WI38 (cell line): Measurements from ENCODE around the gene PIGW.

Experiments used
- H3K4me3 ChIP-seq: 2 replicates; pipeline ENCODE4 v1.5.1; 2011; ENCODE audit warnings: low read depth, mild to moderate bottlenecking, control low read depth, low read length
- TF ChIP-seq, protein P1 (sequence below): IDR thresholded peaks from 2 replicates; pipeline ENCODE4 v1.5.1; 2012; ENCODE audit warnings: low read depth, mild to moderate bottlenecking, control low read depth, low read length

Gene PIGW

DNA sequence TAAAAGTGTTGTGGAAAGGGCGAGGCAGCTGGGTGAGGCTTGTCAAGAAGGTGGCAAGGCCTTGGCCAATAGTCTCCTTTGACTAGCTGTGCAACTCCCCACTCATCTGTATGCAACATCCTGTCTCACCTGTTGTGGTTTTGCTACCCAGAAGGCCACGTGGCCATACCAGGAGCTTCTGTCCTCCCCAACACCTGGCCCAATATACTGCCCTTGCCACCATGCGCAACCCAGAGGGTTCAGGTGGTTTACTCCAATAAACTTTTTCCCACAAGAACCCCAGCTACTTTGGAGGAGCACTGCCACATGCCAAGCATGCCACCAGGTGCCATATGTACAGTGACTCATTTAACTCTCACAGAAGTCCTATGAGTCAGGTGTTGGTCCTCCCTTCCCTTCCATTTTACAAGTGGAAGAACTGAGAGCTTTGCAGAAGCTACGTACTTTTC is 10.3 kb upstream of the PIGW start:
- TF ChIP-seq, protein P1, sequence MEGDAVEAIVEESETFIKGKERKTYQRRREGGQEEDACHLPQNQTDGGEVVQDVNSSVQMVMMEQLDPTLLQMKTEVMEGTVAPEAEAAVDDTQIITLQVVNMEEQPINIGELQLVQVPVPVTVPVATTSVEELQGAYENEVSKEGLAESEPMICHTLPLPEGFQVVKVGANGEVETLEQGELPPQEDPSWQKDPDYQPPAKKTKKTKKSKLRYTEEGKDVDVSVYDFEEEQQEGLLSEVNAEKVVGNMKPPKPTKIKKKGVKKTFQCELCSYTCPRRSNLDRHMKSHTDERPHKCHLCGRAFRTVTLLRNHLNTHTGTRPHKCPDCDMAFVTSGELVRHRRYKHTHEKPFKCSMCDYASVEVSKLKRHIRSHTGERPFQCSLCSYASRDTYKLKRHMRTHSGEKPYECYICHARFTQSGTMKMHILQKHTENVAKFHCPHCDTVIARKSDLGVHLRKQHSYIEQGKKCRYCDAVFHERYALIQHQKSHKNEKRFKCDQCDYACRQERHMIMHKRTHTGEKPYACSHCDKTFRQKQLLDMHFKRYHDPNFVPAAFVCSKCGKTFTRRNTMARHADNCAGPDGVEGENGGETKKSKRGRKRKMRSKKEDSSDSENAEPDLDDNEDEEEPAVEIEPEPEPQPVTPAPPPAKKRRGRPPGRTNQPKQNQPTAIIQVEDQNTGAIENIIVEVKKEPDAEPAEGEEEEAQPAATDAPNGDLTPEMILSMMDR, result no peak
- no peak overlapping the region for H3K4me3 ChIP-seq

DNA sequence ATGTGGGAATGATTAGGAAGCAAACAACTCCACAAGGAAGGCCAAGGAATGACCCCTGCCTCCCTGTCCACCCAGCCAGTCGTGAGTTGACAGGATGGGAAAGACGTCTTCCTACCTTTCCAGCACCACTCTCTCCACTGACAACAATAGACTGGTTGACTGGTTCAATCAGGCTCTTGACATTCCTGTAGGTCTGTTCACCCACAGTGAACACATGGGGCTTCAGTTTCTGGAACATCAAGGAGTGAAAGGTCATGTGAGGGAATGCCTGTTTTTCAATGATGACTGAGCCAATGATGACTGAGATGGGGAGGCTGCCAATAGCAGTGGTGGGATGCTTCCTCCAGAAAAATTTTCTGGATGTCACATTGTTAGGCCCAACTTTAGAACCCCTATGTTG is 9.7 kb upstream of the PIGW start:
- TF ChIP-seq, protein P1, result no peak
- no peak overlapping the region for H3K4me3 ChIP-seq

DNA sequence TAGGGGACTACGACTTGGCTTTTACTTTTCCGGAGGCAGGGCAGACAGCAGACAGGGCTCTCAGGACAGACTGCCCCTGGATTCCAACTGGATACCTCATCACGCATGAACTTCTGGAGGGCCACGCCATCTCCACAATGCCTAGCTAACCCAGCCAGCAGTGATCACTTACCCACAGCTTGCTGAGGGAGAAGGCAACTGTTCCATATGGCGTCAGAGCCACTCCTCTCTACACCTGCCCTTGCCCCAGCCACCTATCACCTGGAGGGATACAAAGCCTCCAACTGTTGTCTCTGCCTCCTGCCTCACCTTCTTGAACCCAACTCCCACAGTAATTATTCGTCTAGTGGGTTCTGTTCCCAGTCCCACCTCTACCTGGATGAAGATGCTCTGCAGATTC is 8.9 kb upstream of the PIGW start:
- no peak overlapping the region for H3K4me3 ChIP-seq
- TF ChIP-seq, protein P1, result no peak

DNA sequence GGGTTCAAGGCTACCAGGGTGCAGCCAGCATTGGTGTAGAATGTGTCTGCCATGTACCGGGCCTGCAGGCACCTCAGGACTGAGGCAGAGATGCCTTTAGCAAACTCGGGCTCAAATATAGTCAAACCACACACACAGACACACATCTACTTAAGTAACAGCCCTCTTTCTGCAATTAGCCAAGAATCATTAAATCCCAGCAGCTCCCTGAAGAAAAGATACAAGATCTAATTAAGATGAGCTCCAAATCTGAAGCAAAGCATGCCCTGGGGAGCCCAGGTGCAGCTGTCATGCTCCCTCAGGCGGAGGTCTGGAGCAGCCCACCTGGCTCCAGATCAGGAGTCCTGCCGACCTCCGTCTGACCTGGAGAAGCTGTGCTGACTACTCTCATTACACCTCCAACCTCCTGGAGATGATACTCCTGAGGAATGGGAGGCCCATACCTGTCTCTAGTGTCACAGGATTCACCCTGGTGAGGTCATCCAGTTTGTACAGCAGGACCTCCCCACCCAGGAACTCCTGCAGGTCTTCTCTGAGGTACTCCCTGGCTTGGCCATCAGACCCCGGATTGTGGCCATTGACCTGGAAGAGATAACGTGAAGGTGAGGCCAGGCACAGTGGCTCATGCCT is 7.1 kb upstream of the PIGW start:
- no peak overlapping the region for H3K4me3 ChIP-seq
- TF ChIP-seq, protein P1, result no peak

DNA sequence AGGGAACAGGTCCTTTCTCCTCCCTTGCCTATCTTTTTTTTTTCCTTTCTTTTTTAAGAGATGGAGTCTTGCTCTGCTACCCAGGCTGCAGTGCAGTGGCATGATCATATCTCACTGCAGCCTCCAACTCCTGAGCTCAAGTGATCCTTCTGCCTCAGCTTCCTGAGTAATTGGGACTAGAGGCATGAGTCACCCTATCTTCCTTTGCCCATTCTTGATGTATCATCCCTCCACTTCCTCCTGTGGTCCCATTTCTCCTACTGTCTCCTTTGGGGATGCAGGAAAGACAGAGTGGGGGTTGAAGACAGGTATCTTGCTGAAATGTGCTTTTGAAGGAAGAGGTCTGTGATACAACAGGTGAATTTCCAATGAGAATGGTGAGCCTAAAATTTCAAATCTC is 5.7 kb upstream of the PIGW start:
- TF ChIP-seq, protein P1, result no peak
- no peak overlapping the region for H3K4me3 ChIP-seq

DNA sequence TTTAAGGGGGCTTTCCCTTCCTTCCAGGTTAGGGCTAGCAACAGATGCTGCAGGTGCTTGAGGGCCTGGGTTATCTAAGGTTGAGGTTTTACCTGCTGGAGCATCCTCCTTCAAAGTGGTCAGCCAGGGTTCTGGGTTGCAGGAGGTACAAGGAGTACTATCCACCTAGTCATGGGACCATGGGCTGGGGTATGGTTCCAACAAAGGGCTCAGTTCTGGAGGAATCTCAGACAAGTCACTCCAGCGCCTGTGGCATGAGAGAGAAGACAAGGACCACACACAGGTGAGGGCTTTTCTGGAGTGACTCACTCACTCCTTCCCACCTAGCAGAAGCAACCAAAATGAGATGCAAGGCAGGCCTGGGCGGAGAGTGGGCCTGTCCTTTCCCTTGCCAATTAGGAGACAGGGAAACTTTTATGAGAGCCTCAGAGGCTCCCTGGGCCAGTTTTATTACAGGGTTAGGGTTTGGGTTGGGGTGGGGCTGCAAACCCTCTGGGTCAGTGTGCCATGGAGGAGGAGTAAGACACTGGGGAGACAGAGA is 2.3 kb upstream of the PIGW start:
- no peak overlapping the region for H3K4me3 ChIP-seq
- TF ChIP-seq, protein P1, result no peak

DNA sequence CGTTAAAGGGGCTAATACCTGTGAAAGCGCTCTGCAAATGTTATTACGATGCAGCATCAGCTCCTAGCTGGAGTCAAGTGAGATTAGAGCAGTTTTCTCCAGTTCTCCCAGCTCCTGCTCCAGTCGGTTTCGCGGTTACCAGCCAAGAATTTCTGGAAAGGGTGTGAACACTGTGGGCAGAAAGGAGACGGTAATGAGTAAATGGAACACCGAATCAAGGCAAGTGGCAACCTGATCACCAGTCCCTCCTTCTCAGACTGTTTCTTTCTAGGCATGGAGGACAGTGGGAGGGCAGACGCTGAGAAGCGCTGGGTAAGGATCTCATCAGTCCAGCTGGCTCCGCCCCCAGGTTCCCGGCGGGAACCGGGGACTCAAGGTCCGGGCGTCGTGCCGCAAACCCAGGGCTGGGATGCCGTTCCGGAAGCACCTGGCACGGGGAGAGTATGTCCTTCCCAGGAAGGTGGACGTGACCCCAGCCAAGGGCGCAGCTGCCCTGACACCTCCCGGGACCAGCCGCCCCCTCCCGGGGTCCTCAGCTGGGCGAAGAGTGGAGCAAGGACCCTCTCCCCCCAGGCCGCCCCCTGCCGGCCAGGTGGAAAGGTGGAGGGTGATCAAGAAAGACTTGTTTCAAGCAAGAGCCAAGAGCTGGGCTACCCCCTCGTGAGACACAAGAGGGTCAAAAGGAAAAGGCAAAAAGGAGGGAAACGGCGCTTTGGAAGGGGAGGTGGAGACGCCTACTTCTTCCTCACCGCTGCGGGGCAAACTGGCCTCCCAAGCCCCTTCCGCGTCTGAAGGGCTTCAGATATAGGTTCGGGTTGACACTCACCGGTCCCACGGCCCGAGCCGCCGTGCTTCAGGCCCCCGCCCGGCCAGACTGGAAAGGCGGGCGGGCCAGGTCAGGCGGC is 600 bp upstream of the PIGW start:
- TF ChIP-seq, protein P1, result peak; percentile 49
- H3K4me3 ChIP-seq, result peak overlapping the region; percentile 83
